Activated CD4-positive, alpha-beta T cell treated with anti-CD3 and anti-CD28 coated beads for 4 hours (primary cell): ENCODE results near the gene EIPR1.
"Not testable (repeated sequence)": the region's sequence is repeated elsewhere in the genome, so short reads cannot be mapped to it uniquely, and the experiment has no call there.

Experiments
- DNase-seq, 2 donors: peaks; one replicate each; pipeline ENCODE4 v3.0.0-alpha.2; 2020

Gene EIPR1

DNA sequence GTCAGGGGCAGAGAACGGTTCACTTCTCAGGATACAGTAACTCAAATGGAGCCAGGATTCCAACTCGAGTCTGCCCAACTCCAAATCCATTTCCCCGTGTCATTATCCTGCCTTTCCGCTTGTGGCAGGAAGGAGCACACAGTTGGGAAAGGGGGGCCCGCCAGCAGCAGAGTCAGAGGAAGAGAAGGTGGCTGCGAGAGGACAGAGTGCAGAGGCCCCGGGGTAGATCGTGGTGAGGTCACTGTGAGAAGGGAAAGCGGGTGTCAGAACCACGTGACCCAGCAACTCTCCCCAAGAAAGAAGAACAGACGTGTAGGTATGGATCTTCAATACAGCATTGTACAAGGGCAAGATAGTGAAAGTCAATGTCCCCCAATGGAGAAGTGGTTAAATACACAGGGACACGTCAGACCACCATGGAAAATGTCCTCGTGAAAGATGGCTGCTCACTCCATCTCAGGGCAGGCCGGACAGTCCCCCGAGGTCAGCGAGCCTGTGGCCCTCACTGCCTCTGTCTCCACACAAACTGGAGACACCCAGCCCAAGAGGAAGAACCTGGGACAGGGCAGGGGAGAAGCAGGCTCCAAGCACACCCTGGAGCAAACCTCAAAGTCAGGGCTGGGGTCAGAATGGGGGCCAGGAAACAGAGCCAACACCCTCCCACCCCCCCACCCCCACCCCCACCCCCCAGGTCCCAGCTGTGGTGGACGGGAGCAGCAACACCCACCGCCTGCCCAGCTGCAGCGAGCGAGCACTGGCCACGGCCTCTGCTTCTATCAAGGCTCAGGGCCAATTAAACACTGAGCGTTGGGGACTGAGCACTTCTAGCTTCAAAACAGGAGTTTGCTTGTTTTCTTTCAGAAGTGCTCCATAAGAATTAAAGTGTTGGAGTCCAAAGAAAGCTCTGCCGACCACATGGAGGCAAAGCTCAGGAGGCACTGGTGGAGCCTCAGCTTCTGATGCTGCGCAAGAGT lies 92.7 kb downstream of the EIPR1 start:
- DNase-seq = no peak

DNA sequence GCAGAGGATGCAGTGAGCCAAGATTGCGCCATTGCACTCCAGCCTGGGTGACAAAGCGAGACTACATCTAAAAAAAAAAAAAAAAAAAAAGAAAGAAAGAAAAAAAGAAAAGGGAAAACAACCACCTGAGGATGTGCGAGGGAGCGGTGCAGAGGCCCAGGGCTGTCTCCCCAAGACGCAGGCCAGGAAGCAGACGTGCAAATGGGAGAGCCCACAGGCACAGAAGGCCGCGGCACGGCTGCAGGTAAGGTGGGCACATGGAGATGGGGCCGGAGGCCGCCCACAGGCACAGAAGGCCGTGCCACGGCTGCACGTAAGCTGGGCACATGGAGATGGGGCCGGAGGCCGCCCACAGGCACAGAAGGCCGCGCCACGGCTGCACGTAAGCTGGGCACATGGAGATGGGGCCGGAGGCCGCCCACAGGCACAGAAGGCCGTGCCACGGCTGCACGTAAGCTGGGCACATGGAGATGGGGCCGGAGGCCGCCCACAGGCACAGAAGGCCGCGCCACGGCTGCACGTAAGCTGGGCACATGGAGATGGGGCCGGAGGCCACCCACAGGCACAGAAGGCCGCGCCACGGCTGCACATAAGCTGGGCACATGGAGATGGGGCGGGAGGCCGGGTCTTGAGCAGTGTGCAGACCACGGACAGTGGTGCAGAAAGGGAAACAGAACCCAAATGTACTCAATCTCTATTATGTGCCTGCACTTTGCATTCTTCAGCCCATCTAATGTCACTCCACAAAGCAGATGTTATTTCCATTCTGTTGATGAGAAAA lies 93.6 kb downstream of the EIPR1 start:
- not testable (repeated sequence) for DNase-seq

DNA sequence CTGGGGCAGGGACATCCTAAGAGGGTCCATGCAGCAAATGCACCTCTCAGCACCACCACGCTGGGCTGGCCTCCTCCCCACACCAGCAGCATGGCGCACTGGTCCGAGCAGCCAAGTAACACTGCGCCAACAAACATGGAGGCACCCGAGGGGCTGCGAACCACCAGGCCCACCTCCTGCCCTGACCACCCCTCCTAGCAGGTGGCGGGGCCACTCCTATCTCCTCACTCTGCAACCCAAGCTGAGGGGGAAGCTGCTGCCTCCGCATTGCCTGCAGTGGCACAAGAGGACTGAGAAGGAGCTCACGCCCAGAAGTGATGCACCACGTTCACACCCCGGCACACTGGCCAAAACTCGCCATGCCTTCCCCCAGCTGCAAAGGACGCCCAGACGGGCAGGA lies 94.4 kb downstream of the EIPR1 start:
- DNase-seq = no peak

GRCh38 chr2:3282056-3282998 lies 95.3 kb downstream of the EIPR1 start:
- no peak for DNase-seq

GRCh38 chr2:3280683-3281520 lies 96.7 kb downstream of the EIPR1 start:
- DNase-seq = no peak

GRCh38 chr2:3280197-3280596 lies 97.4 kb downstream of the EIPR1 start:
- no peak for DNase-seq

GRCh38 chr2:3279236-3279960 lies 98.2 kb downstream of the EIPR1 start:
- no peak for DNase-seq

- no peak for DNase-seq
Observed at GRCh38 chr2:3278521-3279218, 98.9 kb downstream of the EIPR1 start.

GRCh38 chr2:3277748-3278520 lies 99.7 kb downstream of the EIPR1 start:
- no peak for DNase-seq

DNA sequence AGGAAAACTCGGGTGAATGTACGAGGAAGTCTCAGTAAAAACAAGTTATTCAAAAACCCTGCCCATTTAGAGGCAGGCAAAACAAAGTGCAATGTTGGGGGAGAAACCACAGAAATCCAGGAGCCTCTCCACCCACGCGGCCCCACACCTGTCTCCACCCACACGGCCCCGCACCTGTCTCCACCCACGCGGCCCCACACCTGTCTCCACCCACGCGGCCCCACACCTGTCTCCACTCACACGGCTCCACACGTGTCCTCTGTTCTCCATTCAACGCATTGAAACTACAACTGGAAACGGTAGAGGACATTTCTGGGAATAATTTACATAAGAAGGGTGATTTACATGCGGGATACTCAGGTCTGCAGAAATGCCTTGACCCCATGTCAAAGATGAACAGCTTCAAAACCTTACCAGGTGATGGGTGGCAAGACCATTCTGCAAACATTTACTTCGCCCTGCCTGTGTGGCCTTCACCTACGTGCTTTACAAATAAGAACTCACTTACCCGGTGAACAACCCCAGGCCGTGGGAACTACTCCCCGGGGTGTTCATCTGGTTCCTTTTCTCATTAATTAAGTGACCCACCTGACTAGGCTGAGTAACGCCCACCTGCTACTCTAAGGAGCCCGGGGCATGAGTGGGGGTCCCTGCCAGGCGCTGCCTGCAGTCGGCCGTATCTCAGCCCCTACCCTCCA lies 100.4 kb downstream of the EIPR1 start:
- DNase-seq = no peak

GRCh38 chr2:3272761-3273160 lies 104.9 kb downstream of the EIPR1 start:
- DNase-seq = no peak

- DNase-seq = no peak
Observed at GRCh38 chr2:3270095-3270478, 107.5 kb downstream of the EIPR1 start.

DNA sequence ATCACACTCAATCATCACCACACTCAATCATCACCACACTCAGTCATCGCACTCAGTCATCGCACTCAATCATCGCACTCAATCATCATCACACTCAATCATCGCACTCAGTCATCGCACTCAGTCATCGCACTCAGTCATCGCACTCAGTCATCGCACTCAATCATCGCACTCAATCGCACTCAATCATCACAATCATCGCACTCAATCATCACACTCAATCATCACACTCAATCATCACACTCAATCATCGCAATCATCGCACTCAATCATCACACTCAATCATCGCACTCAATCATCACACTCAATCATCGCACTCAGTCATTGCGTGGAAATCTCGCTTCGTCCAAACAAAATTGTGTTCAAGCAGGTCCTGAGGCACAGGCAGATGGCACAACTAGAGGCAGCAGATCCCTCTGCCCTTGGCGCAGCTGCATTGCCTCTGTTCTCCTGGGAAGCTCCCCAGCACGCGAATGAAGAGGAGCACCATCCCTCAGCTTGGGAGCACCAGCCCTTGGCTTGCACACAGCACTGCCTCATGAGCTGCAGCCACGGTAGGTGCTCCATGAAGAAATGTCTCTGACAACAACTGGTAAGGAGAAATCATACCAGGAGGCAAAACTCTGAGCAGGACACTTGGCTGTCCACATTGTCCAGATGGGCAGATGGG lies 108.1 kb downstream of the EIPR1 start:
- no peak for DNase-seq

DNA sequence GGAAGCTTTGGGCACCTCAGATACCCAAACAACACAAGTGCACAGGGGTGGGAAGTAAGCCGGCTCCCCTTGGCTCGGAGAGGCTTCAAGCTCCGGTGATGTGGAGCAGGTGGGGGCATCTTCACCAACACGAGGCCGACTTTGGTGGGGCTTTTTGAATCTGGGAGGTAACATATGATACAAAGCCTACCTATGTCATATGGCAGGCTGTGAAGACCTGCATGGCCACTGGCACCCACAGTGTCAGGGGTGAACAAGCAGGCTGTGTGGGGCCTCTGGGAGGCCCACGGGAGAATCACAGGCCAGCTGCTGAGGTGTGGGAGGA lies 109.0 kb downstream of the EIPR1 start:
- DNase-seq = no peak

- no peak for DNase-seq
Observed at GRCh38 chr2:3267869-3268704, 109.5 kb downstream of the EIPR1 start.

GRCh38 chr2:3266925-3267867 lies 110.4 kb downstream of the EIPR1 start:
- DNase-seq = no peak
